ENCODE data around the gene ZNF648.

DNA sequence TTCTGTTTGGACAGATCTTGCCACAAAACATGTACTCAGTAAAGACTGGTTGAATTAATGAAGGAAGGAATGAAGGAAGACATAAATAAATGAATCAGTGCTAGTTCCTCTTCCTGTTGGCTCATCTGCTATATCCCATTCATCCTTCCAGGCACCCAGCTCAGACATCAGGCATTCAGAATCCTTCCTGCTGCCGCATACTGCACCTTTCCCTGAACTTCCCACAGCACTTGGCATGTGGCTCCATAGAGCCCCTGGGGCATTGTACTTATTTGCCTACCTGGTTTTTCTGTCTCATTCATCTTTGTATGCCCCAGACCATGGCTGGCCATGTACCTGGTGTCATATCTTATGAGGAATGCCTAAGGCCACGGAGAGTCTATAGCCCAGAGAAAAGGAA lies 34.4 kb upstream of the ZNF648 start:
- TF ChIP-seq RBBP5 (conservative IDR thresholded peaks at IDR 0.05) (no peak), NR2C1 (IDR thresholded peaks at IDR 0.05) (no peak), STAT3 (IDR thresholded peaks at IDR 0.05; ENCODE audit: low read depth, low read length) (no peak), TAF1 (IDR thresholded peaks at IDR 0.05; ENCODE audit: borderline replicate concordance, low read depth, low read length) (no peak), EZH2 (IDR thresholded peaks at IDR 0.05; ENCODE audit: borderline replicate concordance, control insufficient read depth, low read depth, low read length) (no peak), NFIC (IDR thresholded peaks at IDR 0.05; ENCODE audit: low read depth, low read length) (no peak), SPI1 (IDR thresholded peaks at IDR 0.05; ENCODE audit: borderline replicate concordance, insufficient read depth, low read depth, low read length) (no peak), FOS (IDR thresholded peaks at IDR 0.05; ENCODE audit: borderline replicate concordance, extremely low read depth, insufficient read length) (no peak), RCOR1 (conservative IDR thresholded peaks at IDR 0.05; ENCODE audit: low read depth, low read length) (no peak), RAD21 (IDR thresholded peaks at IDR 0.05; ENCODE audit: insufficient read depth, low read depth, low read length) (no peak)
- TF ChIP-seq, protein P1, sequence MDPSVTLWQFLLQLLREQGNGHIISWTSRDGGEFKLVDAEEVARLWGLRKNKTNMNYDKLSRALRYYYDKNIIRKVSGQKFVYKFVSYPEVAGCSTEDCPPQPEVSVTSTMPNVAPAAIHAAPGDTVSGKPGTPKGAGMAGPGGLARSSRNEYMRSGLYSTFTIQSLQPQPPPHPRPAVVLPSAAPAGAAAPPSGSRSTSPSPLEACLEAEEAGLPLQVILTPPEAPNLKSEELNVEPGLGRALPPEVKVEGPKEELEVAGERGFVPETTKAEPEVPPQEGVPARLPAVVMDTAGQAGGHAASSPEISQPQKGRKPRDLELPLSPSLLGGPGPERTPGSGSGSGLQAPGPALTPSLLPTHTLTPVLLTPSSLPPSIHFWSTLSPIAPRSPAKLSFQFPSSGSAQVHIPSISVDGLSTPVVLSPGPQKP (IDR thresholded peaks at IDR 0.05; ENCODE audit: low read depth, low read length): no peak
- TF ChIP-seq, protein P2, sequence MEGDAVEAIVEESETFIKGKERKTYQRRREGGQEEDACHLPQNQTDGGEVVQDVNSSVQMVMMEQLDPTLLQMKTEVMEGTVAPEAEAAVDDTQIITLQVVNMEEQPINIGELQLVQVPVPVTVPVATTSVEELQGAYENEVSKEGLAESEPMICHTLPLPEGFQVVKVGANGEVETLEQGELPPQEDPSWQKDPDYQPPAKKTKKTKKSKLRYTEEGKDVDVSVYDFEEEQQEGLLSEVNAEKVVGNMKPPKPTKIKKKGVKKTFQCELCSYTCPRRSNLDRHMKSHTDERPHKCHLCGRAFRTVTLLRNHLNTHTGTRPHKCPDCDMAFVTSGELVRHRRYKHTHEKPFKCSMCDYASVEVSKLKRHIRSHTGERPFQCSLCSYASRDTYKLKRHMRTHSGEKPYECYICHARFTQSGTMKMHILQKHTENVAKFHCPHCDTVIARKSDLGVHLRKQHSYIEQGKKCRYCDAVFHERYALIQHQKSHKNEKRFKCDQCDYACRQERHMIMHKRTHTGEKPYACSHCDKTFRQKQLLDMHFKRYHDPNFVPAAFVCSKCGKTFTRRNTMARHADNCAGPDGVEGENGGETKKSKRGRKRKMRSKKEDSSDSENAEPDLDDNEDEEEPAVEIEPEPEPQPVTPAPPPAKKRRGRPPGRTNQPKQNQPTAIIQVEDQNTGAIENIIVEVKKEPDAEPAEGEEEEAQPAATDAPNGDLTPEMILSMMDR (IDR thresholded peaks at IDR 0.05 in 2 of 3, conservative IDR thresholded peaks at IDR 0.05 in 1 of 3; ENCODE audit: control insufficient read depth in 2 of 3, extremely low read depth in 1 of 3, insufficient read depth in 1 of 3, low read depth in 3 of 3, low read length in 3 of 3): no peak

Data from GM12878 (cell line).